GM12865 (cell line): Measurements from ENCODE around the gene AP2B1.
"Not testable (repeated sequence)": the region's sequence is repeated elsewhere in the genome, so short reads cannot be mapped to it uniquely, and the experiment has no call there.

Source experiments
- DNase-seq: peaks from one replicate; pipeline ENCODE4 v3.0.0; 2010; ENCODE audit warnings: low read depth
- H3K4me3 ChIP-seq: 2 replicates; pipeline ENCODE4 v1.5.1; 2011; ENCODE audit warnings: mild to moderate bottlenecking, low read depth, low read length, control low read depth
- CTCF ChIP-seq: IDR thresholded peaks from 2 replicates; pipeline ENCODE4 v1.5.1; 2011; ENCODE audit warnings: low read length, control low read depth, low read depth, inconsistent platforms; ENCODE audit not compliant: insufficient read depth; ENCODE audit errors: missing control alignments

Gene AP2B1

GRCh38 chr17:35555691-35556090 is 31.4 kb upstream of the AP2B1 start:
- H3K4me3 ChIP-seq = no peak overlapping the region
- DNase-seq = no peak
- TF ChIP-seq CTCF = peak; percentile 25

- DNase-seq = no peak
- H3K4me3 ChIP-seq = no peak overlapping the region
- no peak for TF ChIP-seq CTCF
Measured at GRCh38 chr17:35557353-35557752, 29.8 kb upstream of the AP2B1 start.

GRCh38 chr17:35559495-35560210 is 27.5 kb upstream of the AP2B1 start:
- no peak for DNase-seq
- no peak for TF ChIP-seq CTCF
- no peak overlapping the region for H3K4me3 ChIP-seq

- no peak within 1 kb of the TSS for H3K4me3 ChIP-seq
- no peak for TF ChIP-seq CTCF
- DNase-seq = no peak
Measured at GRCh38 chr17:35560703-35561102, 26.4 kb upstream of the AP2B1 start, which contains the start of gene SLFN14. TSS of gene SLFN14 (minus strand) at chr17:35560819. CDS start at chr17:35558062, 2,757 bp downstream.

- not testable (repeated sequence) for H3K4me3 ChIP-seq, DNase-seq
Measured at GRCh38 chr17:35563181-35563580, 23.9 kb upstream of the AP2B1 start.

- DNase-seq = no peak
- no peak overlapping the region for H3K4me3 ChIP-seq
- no peak for TF ChIP-seq CTCF
Measured at GRCh38 chr17:35566968-35567367, 20.2 kb upstream of the AP2B1 start.

- peak overlapping the region; percentile 97 for H3K4me3 ChIP-seq
- no peak for TF ChIP-seq CTCF
- peak; percentile 50 for DNase-seq
Measured at GRCh38 chr17:35568561-35568960, 18.6 kb upstream of the AP2B1 start.
